Activated CD4-positive, alpha-beta T cell treated with anti-CD3 and anti-CD28 coated beads, Interleukin-2, amount 10 ng/mL, durations not matched to agents 24 days and 14 days (primary cell): ENCODE data around the gene ATP5F1E. TPM values are rescaled to one million over a fixed set of nuclear protein-coding genes. Genes with fewer than 3 reads are reported as not detected.

Source experiments
- DNase-seq: peaks from one replicate; pipeline ENCODE4 v3.0.0; 2022
- H3K27ac Mint-ChIP-seq: one replicate; pipeline ENCODE4 v1.8.0; 2022; ENCODE audit warnings: mild to moderate bottlenecking, mixed read lengths
- H3K27me3 Mint-ChIP-seq: one replicate; pipeline ENCODE4 v1.8.0; 2022; ENCODE audit warnings: mixed read lengths
- H3K36me3 Mint-ChIP-seq: one replicate; pipeline ENCODE4 v1.8.0; 2022; ENCODE audit warnings: low read depth, mild to moderate bottlenecking, mixed read lengths
- H3K4me1 Mint-ChIP-seq: one replicate; pipeline ENCODE4 v1.8.0; 2021; ENCODE audit warnings: mixed read lengths
- H3K4me3 Mint-ChIP-seq: one replicate; pipeline ENCODE4 v1.8.0; 2022; ENCODE audit warnings: mild to moderate bottlenecking, moderate library complexity, mixed read lengths
- H3K9me3 Mint-ChIP-seq: one replicate; pipeline ENCODE4 v1.8.0; 2021; ENCODE audit warnings: mixed read lengths
- intact Hi-C: fragments of 100-400 bp; cut with micrococcal nuclease; formaldehyde crosslinking; loops from one replicate; pipeline ENCODE4 v1.15.1; 2023
- total RNA-seq: library from RNA; stranded (reverse); gene quantifications from 2 replicates; pipeline ENCODE4 v1.2.3, GENCODE V29; 2022

Gene ATP5F1E
- total RNA-seq, 1 donor from 2014 or later, result 69.9 TPM

GRCh38 chr20:59003836-59004492, 28.2 kb downstream of the ATP5F1E start:
- Mint-ChIP-seq H3K36me3 (peaks cover 26% of the 10 kb centered on the region), H3K4me3 (peak overlapping the region; percentile 89), H3K27me3 (no peaks in the 10 kb centered on the region), H3K27ac (peak overlapping the region; percentile 91), H3K4me1 (peaks cover 33% of the 10 kb centered on the region), H3K9me3 (no peaks in the 10 kb centered on the region)
- intact Hi-C loops, result no loop called here
- DNase-seq, result no peak

- Mint-ChIP-seq H3K27ac (peak overlapping the region; percentile 41), H3K9me3 (no peaks in the 10 kb centered on the region), H3K27me3 (no peaks in the 10 kb centered on the region), H3K4me3 (no peak overlapping the region), H3K4me1 (peaks cover 33% of the 10 kb centered on the region), H3K36me3 (peaks cover 28% of the 10 kb centered on the region)
- DNase-seq, result no peak
- intact Hi-C loops, result no loop called here
These were observed 29.2 kb downstream of the ATP5F1E start for GRCh38 chr20:59002874-59003399.

- intact Hi-C loops, result no loop called here
- no peak for DNase-seq
- H3K9me3 Mint-ChIP-seq, result no peaks in the 10 kb centered on the region
- peaks cover 31% of the 10 kb centered on the region for H3K36me3 Mint-ChIP-seq
- no peaks in the 10 kb centered on the region for H3K27me3 Mint-ChIP-seq
- peaks cover 31% of the 10 kb centered on the region for H3K4me1 Mint-ChIP-seq
- no peak overlapping the region for H3K4me3 Mint-ChIP-seq
- no peak overlapping the region for H3K27ac Mint-ChIP-seq
These were observed 29.7 kb downstream of the ATP5F1E start for GRCh38 chr20:59002388-59002787.

GRCh38 chr20:59001449-59002171, 30.5 kb downstream of the ATP5F1E start:
- no peaks in the 10 kb centered on the region for H3K9me3 Mint-ChIP-seq
- peaks cover 31% of the 10 kb centered on the region for H3K4me1 Mint-ChIP-seq
- no peak for DNase-seq
- no peak overlapping the region for H3K4me3 Mint-ChIP-seq
- H3K27me3 Mint-ChIP-seq, result no peaks in the 10 kb centered on the region
- H3K27ac Mint-ChIP-seq, result no peak overlapping the region
- peaks cover 39% of the 10 kb centered on the region for H3K36me3 Mint-ChIP-seq
- intact Hi-C loops, result no loop called here

- DNase-seq, result no peak
- Mint-ChIP-seq H3K27me3 (no peaks in the 10 kb centered on the region), H3K36me3 (peaks cover 44% of the 10 kb centered on the region), H3K27ac (no peak overlapping the region), H3K9me3 (no peaks in the 10 kb centered on the region), H3K4me1 (peaks cover 30% of the 10 kb centered on the region), H3K4me3 (no peak overlapping the region)
- intact Hi-C loops, result no loop called here
These were observed 31.1 kb downstream of the ATP5F1E start for GRCh38 chr20:59001068-59001448.

- Mint-ChIP-seq H3K27me3 (no peaks in the 10 kb centered on the region), H3K9me3 (no peaks in the 10 kb centered on the region), H3K4me1 (peaks cover 23% of the 10 kb centered on the region), H3K4me3 (no peak overlapping the region), H3K27ac (no peak overlapping the region), H3K36me3 (peaks cover 52% of the 10 kb centered on the region)
- no peak for DNase-seq
- intact Hi-C loops, result no loop called here
These were observed 31.8 kb downstream of the ATP5F1E start for GRCh38 chr20:59000326-59000725.

GRCh38 chr20:58998656-58999055, 33.5 kb downstream of the ATP5F1E start:
- no peak overlapping the region for H3K27ac Mint-ChIP-seq
- DNase-seq, result no peak
- peaks cover 9% of the 10 kb centered on the region for H3K4me1 Mint-ChIP-seq
- H3K9me3 Mint-ChIP-seq, result no peaks in the 10 kb centered on the region
- H3K27me3 Mint-ChIP-seq, result no peaks in the 10 kb centered on the region
- no peak overlapping the region for H3K4me3 Mint-ChIP-seq
- H3K36me3 Mint-ChIP-seq, result peaks cover 59% of the 10 kb centered on the region
- intact Hi-C loops, result no loop called here

GRCh38 chr20:58997141-58997770, 34.9 kb downstream of the ATP5F1E start:
- H3K4me3 Mint-ChIP-seq, result no peak overlapping the region
- DNase-seq, result no peak
- H3K27me3 Mint-ChIP-seq, result no peaks in the 10 kb centered on the region
- intact Hi-C loops, result no loop called here
- peaks cover 65% of the 10 kb centered on the region for H3K36me3 Mint-ChIP-seq
- no peaks in the 10 kb centered on the region for H3K9me3 Mint-ChIP-seq
- peaks cover 4% of the 10 kb centered on the region for H3K4me1 Mint-ChIP-seq
- no peak overlapping the region for H3K27ac Mint-ChIP-seq

- peaks cover 66% of the 10 kb centered on the region for H3K36me3 Mint-ChIP-seq
- H3K27me3 Mint-ChIP-seq, result no peaks in the 10 kb centered on the region
- no peak overlapping the region for H3K4me3 Mint-ChIP-seq
- no peak overlapping the region for H3K27ac Mint-ChIP-seq
- intact Hi-C loops, result no loop called here
- DNase-seq, result no peak
- peaks cover 4% of the 10 kb centered on the region for H3K4me1 Mint-ChIP-seq
- H3K9me3 Mint-ChIP-seq, result no peaks in the 10 kb centered on the region
These were observed 35.9 kb downstream of the ATP5F1E start for GRCh38 chr20:58996226-58996611.

- peak overlapping the region; percentile 62 for H3K27ac Mint-ChIP-seq
- H3K4me1 Mint-ChIP-seq, result peaks cover 4% of the 10 kb centered on the region
- intact Hi-C loops, result no loop called here
- no peaks in the 10 kb centered on the region for H3K27me3 Mint-ChIP-seq
- H3K4me3 Mint-ChIP-seq, result no peak overlapping the region
- no peaks in the 10 kb centered on the region for H3K9me3 Mint-ChIP-seq
- no peak for DNase-seq
- peaks cover 67% of the 10 kb centered on the region for H3K36me3 Mint-ChIP-seq
These were observed 36.5 kb downstream of the ATP5F1E start for GRCh38 chr20:58995461-58996225.

- Mint-ChIP-seq H3K36me3 (peaks cover 72% of the 10 kb centered on the region), H3K4me1 (peaks cover 4% of the 10 kb centered on the region), H3K4me3 (no peak overlapping the region), H3K27me3 (no peaks in the 10 kb centered on the region), H3K9me3 (no peaks in the 10 kb centered on the region), H3K27ac (no peak overlapping the region)
- intact Hi-C loops, result no loop called here
- no peak for DNase-seq
These were observed 37.6 kb downstream of the ATP5F1E start for GRCh38 chr20:58994390-58995159.

- Mint-ChIP-seq H3K4me1 (peaks cover 4% of the 10 kb centered on the region), H3K27me3 (no peaks in the 10 kb centered on the region), H3K9me3 (no peaks in the 10 kb centered on the region), H3K36me3 (peaks cover 79% of the 10 kb centered on the region), H3K4me3 (no peak overlapping the region), H3K27ac (no peak overlapping the region)
- no peak for DNase-seq
- intact Hi-C loops, result no loop called here
These were observed 38.5 kb downstream of the ATP5F1E start for GRCh38 chr20:58993332-58994248.
